IPS-18a (cell line): ENCODE results near the gene TCF25.
"Not testable (repeated sequence)": the region's sequence is repeated elsewhere in the genome, so short reads cannot be mapped to it uniquely, and the experiment has no call there.

Experiments used
- H3K27ac ChIP-seq: one replicate; pipeline ENCODE4 v1.5.1; 2013; ENCODE audit warnings: low read length
- H3K27me3 ChIP-seq: one replicate; pipeline ENCODE4 v1.6.1; 2013; ENCODE audit warnings: mild to moderate bottlenecking, low read length; ENCODE audit not compliant: control insufficient read depth, insufficient read depth
- H3K36me3 ChIP-seq: one replicate; pipeline ENCODE4 v1.6.1; 2013; ENCODE audit warnings: low read depth, low read length; ENCODE audit not compliant: control insufficient read depth
- H3K4me1 ChIP-seq: one replicate; pipeline ENCODE4 v1.6.1; 2013; ENCODE audit warnings: low read depth, low read length; ENCODE audit not compliant: control insufficient read depth
- H3K4me3 ChIP-seq: one replicate; pipeline ENCODE4 v1.5.1; 2013; ENCODE audit warnings: low read length
- H3K9ac ChIP-seq: one replicate; pipeline ENCODE4 v1.6.1; 2013; ENCODE audit warnings: mild to moderate bottlenecking, low read length, moderate library complexity
- H3K9me3 ChIP-seq: one replicate; pipeline ENCODE4 v1.6.1; 2013; ENCODE audit warnings: low read depth, low read length; ENCODE audit not compliant: control insufficient read depth

The TCF25 gene

GRCh38 chr16:89911375-89911774 is 38.0 kb downstream of the TCF25 start:
- no peaks in the 10 kb centered on the region for H3K27me3 ChIP-seq
- H3K4me3 ChIP-seq = no peak overlapping the region
- H3K9me3 ChIP-seq = peaks cover 3% of the 10 kb centered on the region
- H3K4me1 ChIP-seq = no peaks in the 10 kb centered on the region
- H3K9ac ChIP-seq = no peak overlapping the region
- H3K36me3 ChIP-seq = peaks cover 10% of the 10 kb centered on the region
- H3K27ac ChIP-seq = no peak overlapping the region

DNA sequence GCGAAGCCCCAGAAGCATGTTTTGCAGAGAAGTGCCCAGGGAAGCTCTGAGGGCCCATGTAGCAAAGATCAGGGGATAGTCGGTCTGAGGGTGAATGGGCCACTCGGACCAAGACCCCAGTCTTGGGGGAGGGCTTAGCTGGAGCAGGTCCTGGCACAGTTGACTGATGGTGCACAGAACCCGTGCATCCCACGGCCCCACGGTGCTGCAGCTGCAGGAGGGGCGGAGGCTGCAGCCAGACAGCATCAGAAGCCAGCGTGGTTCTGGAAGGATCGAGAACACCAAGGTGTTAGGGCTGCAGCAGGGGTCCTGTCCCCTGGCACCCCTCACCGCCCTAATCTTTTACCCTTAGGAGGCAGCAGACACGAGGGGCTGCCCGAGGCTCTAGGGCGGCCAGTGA is 38.8 kb downstream of the TCF25 start:
- Histone ChIP-seq H3K36me3 (peaks cover 4% of the 10 kb centered on the region), H3K4me1 (no peaks in the 10 kb centered on the region), H3K27me3 (no peaks in the 10 kb centered on the region), H3K4me3 (no peak overlapping the region), H3K9me3 (no peaks in the 10 kb centered on the region), H3K9ac (no peak overlapping the region), H3K27ac (no peak overlapping the region)

GRCh38 chr16:89912627-89913026 is 39.2 kb downstream of the TCF25 start:
- no peak overlapping the region for H3K9ac ChIP-seq
- no peaks in the 10 kb centered on the region for H3K9me3 ChIP-seq

GRCh38 chr16:89913408-89914387 is 40.3 kb downstream of the TCF25 start:
- H3K27ac ChIP-seq = no peak overlapping the region
- no peak overlapping the region for H3K4me3 ChIP-seq
- peaks cover 2% of the 10 kb centered on the region for H3K27me3 ChIP-seq
- H3K4me1 ChIP-seq = peaks cover 6% of the 10 kb centered on the region
- H3K9ac ChIP-seq = no peak overlapping the region
- H3K36me3 ChIP-seq = peaks cover 4% of the 10 kb centered on the region
- H3K9me3 ChIP-seq = no peaks in the 10 kb centered on the region

More at GRCh38 chr16:89912627-89913026, 39.2 kb downstream of the TCF25 start:
- H3K4me3 ChIP-seq = no peak overlapping the region
- no peaks in the 10 kb centered on the region for H3K27me3 ChIP-seq
- no peak overlapping the region for H3K27ac ChIP-seq
- H3K36me3 ChIP-seq = peaks cover 4% of the 10 kb centered on the region
- peaks cover 4% of the 10 kb centered on the region for H3K4me1 ChIP-seq

DNA sequence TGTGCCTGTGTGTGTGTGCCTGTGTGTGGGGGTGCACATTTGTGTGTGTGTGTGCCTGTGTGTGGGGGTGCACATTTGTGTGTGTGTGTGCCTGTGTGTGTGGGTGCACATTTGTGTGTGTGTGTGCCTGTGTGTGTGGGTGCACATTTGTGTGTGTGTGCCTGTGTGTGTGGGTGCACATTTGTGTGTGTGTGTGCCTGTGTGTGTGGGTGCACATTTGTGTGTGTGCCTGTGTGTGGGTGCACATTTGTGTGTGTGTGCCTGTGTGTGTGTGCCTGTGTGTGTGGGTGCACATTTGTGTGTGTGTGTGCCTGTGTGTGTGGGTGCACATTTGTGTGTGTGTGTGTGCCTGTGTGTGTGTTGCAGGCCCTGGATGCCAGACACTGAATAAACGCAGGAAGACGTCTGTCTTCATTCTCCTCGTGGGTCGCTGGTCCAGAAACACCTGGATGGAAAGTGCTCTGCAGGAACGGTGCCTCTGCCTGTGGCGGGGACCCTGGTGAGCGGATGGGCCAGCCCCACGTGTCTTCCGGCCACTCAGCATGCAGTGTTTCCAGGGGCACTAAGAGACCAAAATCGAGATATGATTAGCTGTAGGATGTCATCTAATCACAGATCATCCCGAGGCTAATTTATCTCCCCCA is 41.4 kb downstream of the TCF25 start:
- H3K9ac ChIP-seq, H3K27ac ChIP-seq, H3K4me1 ChIP-seq, H3K36me3 ChIP-seq, H3K4me3 ChIP-seq, H3K9me3 ChIP-seq: not testable (repeated sequence)
- peaks cover 11% of the 10 kb centered on the region for H3K27me3 ChIP-seq

- H3K4me1 ChIP-seq = peaks cover 6% of the 10 kb centered on the region
- no peak overlapping the region for H3K27ac ChIP-seq
- H3K36me3 ChIP-seq = peaks cover 2% of the 10 kb centered on the region
- H3K9me3 ChIP-seq = no peaks in the 10 kb centered on the region
- no peak overlapping the region for H3K4me3 ChIP-seq
- H3K27me3 ChIP-seq = peaks cover 11% of the 10 kb centered on the region
- H3K9ac ChIP-seq = no peak overlapping the region
Observed at GRCh38 chr16:89915303-89916232, 42.2 kb downstream of the TCF25 start.

DNA sequence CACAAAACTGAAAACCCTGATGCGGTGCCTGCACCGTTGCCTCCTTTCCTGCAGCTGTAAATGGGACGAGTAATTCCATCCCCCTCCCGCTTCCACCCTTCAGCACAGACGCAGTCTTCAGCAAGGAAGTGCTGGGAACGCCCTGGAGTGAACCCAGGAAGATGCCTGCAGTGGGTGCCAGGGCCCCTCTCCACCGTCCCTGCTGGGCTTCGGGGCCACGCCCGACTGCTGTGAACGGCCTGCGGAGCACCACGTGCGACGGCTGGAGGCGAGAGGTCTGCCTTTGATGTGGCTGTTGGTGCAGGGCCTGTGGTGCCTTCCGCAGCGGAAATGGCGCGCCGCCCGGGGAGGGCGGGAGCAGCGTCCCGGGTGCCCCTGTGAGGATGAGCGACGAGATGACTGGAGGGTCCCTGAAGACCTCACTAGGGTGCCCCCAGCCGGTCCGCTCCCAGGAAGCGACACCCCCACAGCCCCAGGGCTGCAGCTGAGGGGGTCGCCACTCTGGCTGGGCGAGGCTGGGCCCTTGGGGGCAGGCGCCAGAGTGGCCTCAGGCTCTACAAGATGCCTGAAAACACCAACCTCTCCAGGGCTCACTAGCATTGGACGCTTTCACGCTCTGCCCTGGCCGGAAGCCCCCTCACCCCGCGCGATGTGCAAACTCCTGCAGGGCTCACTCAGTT is 44.5 kb downstream of the TCF25 start:
- H3K27ac ChIP-seq = no peak overlapping the region
- peaks cover 29% of the 10 kb centered on the region for H3K27me3 ChIP-seq
- H3K4me3 ChIP-seq = peak overlapping the region; percentile 65
- H3K4me1 ChIP-seq = peaks cover 14% of the 10 kb centered on the region
- no peaks in the 10 kb centered on the region for H3K9me3 ChIP-seq
- no peaks in the 10 kb centered on the region for H3K36me3 ChIP-seq
- H3K9ac ChIP-seq = peak overlapping the region; percentile 19

- Histone ChIP-seq H3K4me3 (peak within 1 kb of the TSS; percentile 65), H3K9me3 (no peaks in the 10 kb centered on the region), H3K36me3 (no peaks in the 10 kb centered on the region), H3K27ac (no peak within 1 kb of the TSS), H3K9ac (peak within 1 kb of the TSS; percentile 19), H3K4me1 (peaks cover 14% of the 10 kb centered on the region), H3K27me3 (peaks cover 29% of the 10 kb centered on the region)
Observed at GRCh38 chr16:89918453-89919347, 45.3 kb downstream of the TCF25 start, which contains the start of gene MC1R. MC1R (plus strand) TSS chr16:89918862; CDS start chr16:89919259, 397 bp downstream.

DNA sequence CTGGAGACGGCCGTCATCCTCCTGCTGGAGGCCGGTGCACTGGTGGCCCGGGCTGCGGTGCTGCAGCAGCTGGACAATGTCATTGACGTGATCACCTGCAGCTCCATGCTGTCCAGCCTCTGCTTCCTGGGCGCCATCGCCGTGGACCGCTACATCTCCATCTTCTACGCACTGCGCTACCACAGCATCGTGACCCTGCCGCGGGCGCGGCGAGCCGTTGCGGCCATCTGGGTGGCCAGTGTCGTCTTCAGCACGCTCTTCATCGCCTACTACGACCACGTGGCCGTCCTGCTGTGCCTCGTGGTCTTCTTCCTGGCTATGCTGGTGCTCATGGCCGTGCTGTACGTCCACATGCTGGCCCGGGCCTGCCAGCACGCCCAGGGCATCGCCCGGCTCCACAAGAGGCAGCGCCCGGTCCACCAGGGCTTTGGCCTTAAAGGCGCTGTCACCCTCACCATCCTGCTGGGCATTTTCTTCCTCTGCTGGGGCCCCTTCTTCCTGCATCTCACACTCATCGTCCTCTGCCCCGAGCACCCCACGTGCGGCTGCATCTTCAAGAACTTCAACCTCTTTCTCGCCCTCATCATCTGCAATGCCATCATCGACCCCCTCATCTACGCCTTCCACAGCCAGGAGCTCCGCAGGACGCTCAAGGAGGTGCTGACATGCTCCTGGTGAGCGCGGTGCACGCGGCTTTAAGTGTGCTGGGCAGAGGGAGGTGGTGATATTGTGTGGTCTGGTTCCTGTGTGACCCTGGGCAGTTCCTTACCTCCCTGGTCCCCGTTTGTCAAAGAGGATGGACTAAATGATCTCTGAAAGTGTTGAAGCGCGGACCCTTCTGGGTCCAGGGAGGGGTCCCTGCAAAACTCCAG is 46.4 kb downstream of the TCF25 start:
- H3K9me3 ChIP-seq = no peaks in the 10 kb centered on the region
- H3K9ac ChIP-seq = no peak overlapping the region
- H3K27me3 ChIP-seq = peaks cover 29% of the 10 kb centered on the region
- H3K4me1 ChIP-seq = peaks cover 14% of the 10 kb centered on the region
- H3K4me3 ChIP-seq = no peak overlapping the region
- no peaks in the 10 kb centered on the region for H3K36me3 ChIP-seq
- H3K27ac ChIP-seq = no peak overlapping the region
